Liver (tissue), 9 donors: ENCODE data around the gene ICOSLG. TPM values are rescaled to one million over a fixed set of nuclear protein-coding genes. Genes with fewer than 3 reads are reported as not detected.

Experiments used
- DNase-seq: peaks from one replicate; pipeline ENCODE4 v3.0.0-alpha.2; 2017; ENCODE audit warnings: low spot score
- H3K27ac ChIP-seq, 2 donors: one replicate each; pipeline ENCODE4 v1.7.0; 2013; ENCODE audit warnings: inconsistent platforms in 2 of 2, low read length in 2 of 2, control low read depth in 1 of 2, low read depth in 1 of 2, mild to moderate bottlenecking in 1 of 2
- H3K27me3 ChIP-seq, 4 donors: one replicate each; pipeline versions ENCODE4 v1.6.1 to v1.7.0; 2013; ENCODE audit warnings: low read length in 3 of 4, inconsistent platforms in 1 of 4, mild to moderate bottlenecking in 1 of 4, moderate library complexity in 1 of 4; ENCODE audit not compliant: control insufficient read depth in 4 of 4, insufficient read depth in 4 of 4
- H3K36me3 ChIP-seq, 4 donors: one replicate each; pipeline versions ENCODE4 v1.6.1 to v1.7.0; 2013; ENCODE audit warnings: low read length in 3 of 4, mild to moderate bottlenecking in 3 of 4, low read depth in 1 of 4, moderate library complexity in 1 of 4; ENCODE audit not compliant: control insufficient read depth in 4 of 4, insufficient read depth in 3 of 4
- H3K4me1 ChIP-seq, 4 donors: one replicate each; pipeline versions ENCODE4 v1.6.1 to v1.7.0; 2013; ENCODE audit warnings: low read length in 3 of 4, mild to moderate bottlenecking in 3 of 4, moderate library complexity in 1 of 4; ENCODE audit not compliant: control insufficient read depth in 4 of 4, insufficient read depth in 4 of 4
- H3K4me3 ChIP-seq, 3 donors: one replicate each; pipeline versions ENCODE4 v1.6.1 to v1.7.0; 2013; ENCODE audit warnings: low read length in 3 of 3, control low read depth in 1 of 3, low read depth in 1 of 3, mild to moderate bottlenecking in 1 of 3
- H3K9ac ChIP-seq, 2 donors: one replicate each; pipeline ENCODE4 v1.7.0; 2013; ENCODE audit warnings: low read length in 2 of 2, mild to moderate bottlenecking in 2 of 2, moderate library complexity in 2 of 2, control low read depth in 1 of 2, low read depth in 1 of 2
- H3K9me3 ChIP-seq, 4 donors: one replicate each; pipeline versions ENCODE4 v1.6.1 to v1.7.0; 2013; ENCODE audit warnings: low read length in 3 of 4; ENCODE audit not compliant: control insufficient read depth in 4 of 4
- ATF3 ChIP-seq: IDR thresholded peaks from 2 replicates; pipeline ENCODE4 v1.6.1; 2016; ENCODE audit warnings: antibody characterized with exemption
- CTCF ChIP-seq: fragments of 150-350 bp; IDR thresholded peaks from 2 replicates; pipeline ENCODE4 v1.5.1; 2017; ENCODE audit warnings: improper control_type of control experiment, low read depth, low read length; ENCODE audit not compliant: missing input control
- EGR1 ChIP-seq, 2 donors: IDR thresholded peaks; 2 replicates each; pipeline ENCODE4 v1.6.1; 2016 to 2018; ENCODE audit warnings: antibody characterized with exemption in 2 of 2, low read depth in 2 of 2
- FOXA2 ChIP-seq: IDR thresholded peaks from 2 replicates; pipeline ENCODE4 v1.6.1; 2016; ENCODE audit warnings: antibody characterized with exemption
- GABPA ChIP-seq, 2 donors: IDR thresholded peaks in 1 of 2; conservative IDR thresholded peaks in 1 of 2; 2 replicates each; pipeline ENCODE4 v1.6.1; 2016; ENCODE audit warnings: antibody characterized with exemption in 2 of 2, mild to moderate bottlenecking in 1 of 2, moderate library complexity in 1 of 2
- HNF4A ChIP-seq, 2 donors: conservative IDR thresholded peaks; 2 replicates each; pipeline ENCODE4 v1.6.1; 2016; ENCODE audit warnings: antibody characterized with exemption in 2 of 2, mild to moderate bottlenecking in 2 of 2
- HNF4G ChIP-seq: IDR thresholded peaks from 2 replicates; pipeline ENCODE4 v1.6.1; 2016; ENCODE audit warnings: antibody characterized with exemption
- JUND ChIP-seq, 2 donors: IDR thresholded peaks; 2 replicates each; pipeline ENCODE4 v1.6.1; 2016; ENCODE audit warnings: antibody characterized with exemption in 2 of 2
- NR2F2 ChIP-seq: IDR thresholded peaks from 2 replicates; pipeline ENCODE4 v1.6.1; 2016; ENCODE audit warnings: antibody characterized with exemption
- RAD21 ChIP-seq, 2 donors: IDR thresholded peaks; 2 replicates each; pipeline ENCODE4 v1.6.1; 2016; ENCODE audit warnings: antibody characterized with exemption in 2 of 2, mild to moderate bottlenecking in 2 of 2
- RXRA ChIP-seq, 2 donors: IDR thresholded peaks; 2 replicates each; pipeline ENCODE4 v1.6.1; 2017 to 2018; ENCODE audit warnings: antibody characterized with exemption in 2 of 2, mild to moderate bottlenecking in 1 of 2
- SP1 ChIP-seq: IDR thresholded peaks from 2 replicates; pipeline ENCODE4 v1.6.1; 2018; ENCODE audit warnings: antibody characterized with exemption, mild to moderate bottlenecking
- TAF1 ChIP-seq: conservative IDR thresholded peaks from 2 replicates; pipeline ENCODE4 v1.6.1; 2016; ENCODE audit warnings: antibody characterized with exemption, mild to moderate bottlenecking
- YY1 ChIP-seq: IDR thresholded peaks from 2 replicates; pipeline ENCODE4 v1.6.1; 2016; ENCODE audit warnings: antibody characterized with exemption, mild to moderate bottlenecking
- ZBTB33 ChIP-seq: IDR thresholded peaks from 2 replicates; pipeline ENCODE4 v1.6.1; 2016; ENCODE audit warnings: antibody characterized with exemption
- WGBS: extraction: QIAGEN DNeasy Blood & Tissue Kit; methylation state at CpG from one replicate; pipeline ENCODE4 v1.1.7; 2013; 5-methylcytosine and 5-hydroxymethylcytosine counted together
- polyA plus RNA-seq, 2 donors: library from polyadenylated mRNA; stranded (reverse) in 1 of 2; unstranded in 1 of 2; fragments of 200-250 nt in 1 of 2; fragments of >200 nt in 1 of 2; fragmentation: Nextera tagmentation in 1 of 2; extraction: Ambion mirVana in 1 of 2; gene quantifications; one replicate each; pipeline versions ENCODE4 v1.2.1 to v1.2.3, GENCODE V29; 2013 to 2015
- total RNA-seq, 2 donors: library from RNA; depleted of rRNA; stranded (reverse); fragments of >200 nt; gene quantifications; one replicate each; pipeline ENCODE4 v1.2.3, GENCODE V29; 2014
- TF ChIP-seq, protein P1 (sequence below): IDR thresholded peaks from 2 replicates; pipeline ENCODE4 v1.6.1; 2016; ENCODE audit warnings: antibody characterized with exemption, mild to moderate bottlenecking
- TF ChIP-seq, protein P2 (sequence below): IDR thresholded peaks from 2 replicates; pipeline ENCODE4 v1.6.1; 2016; ENCODE audit warnings: antibody characterized with exemption
- donor health status: healthy.
- donor health status: healthy.
- donor health status: healthy.
- donor health status: healthy.
- donor health status: healthy.

Gene ICOSLG
- total and polyA plus RNA-seq, 4 donors, result 0.69 to 1.6 (median 1.1) TPM

DNA sequence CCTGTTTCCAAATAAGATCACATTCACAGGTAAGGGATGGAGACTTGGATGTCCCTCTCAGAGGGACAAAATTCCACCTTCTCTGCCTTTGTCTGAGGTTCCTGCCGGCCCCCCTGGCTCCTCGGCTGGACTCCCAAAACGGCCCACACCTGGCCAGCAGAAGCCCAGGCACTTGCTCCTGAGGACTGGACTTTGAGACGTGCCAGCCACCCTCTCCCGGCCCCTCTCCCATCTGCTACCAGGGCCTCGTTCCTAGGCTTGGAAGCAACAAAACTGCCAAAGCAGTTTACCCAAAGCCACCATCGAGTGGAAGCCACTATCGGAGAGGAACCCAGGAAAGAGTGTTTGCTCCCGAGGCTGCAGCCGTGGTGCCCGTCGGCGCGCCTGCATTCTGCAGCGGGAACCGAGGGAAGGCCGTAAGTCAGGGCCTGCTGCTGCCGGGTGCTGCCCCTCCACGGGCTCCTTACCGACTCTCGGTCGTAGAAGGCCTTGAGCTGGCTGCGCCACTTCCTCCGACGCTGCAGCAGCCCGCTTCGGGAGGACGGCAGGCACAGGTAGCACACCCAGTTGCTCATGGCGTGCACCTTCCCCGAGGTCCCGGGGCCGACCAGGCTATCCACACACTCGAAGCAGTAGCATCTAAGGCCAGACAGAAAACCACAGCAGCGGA lies 17.4 kb upstream of the ICOSLG start:
- Histone ChIP-seq H3K4me1 (no peaks in the 10 kb centered on the region), H3K27ac (no peak overlapping the region), H3K4me3 (no peak overlapping the region), H3K36me3 (no peaks in the 10 kb centered on the region), H3K9me3 (no peaks in the 10 kb centered on the region), H3K27me3 (no peaks in the 10 kb centered on the region), H3K9ac (no peak overlapping the region)
- 92% methylated on average over 34 of the region's 34 CpGs for WGBS
- DNase-seq, result no peak
- TF ChIP-seq, protein P1, sequence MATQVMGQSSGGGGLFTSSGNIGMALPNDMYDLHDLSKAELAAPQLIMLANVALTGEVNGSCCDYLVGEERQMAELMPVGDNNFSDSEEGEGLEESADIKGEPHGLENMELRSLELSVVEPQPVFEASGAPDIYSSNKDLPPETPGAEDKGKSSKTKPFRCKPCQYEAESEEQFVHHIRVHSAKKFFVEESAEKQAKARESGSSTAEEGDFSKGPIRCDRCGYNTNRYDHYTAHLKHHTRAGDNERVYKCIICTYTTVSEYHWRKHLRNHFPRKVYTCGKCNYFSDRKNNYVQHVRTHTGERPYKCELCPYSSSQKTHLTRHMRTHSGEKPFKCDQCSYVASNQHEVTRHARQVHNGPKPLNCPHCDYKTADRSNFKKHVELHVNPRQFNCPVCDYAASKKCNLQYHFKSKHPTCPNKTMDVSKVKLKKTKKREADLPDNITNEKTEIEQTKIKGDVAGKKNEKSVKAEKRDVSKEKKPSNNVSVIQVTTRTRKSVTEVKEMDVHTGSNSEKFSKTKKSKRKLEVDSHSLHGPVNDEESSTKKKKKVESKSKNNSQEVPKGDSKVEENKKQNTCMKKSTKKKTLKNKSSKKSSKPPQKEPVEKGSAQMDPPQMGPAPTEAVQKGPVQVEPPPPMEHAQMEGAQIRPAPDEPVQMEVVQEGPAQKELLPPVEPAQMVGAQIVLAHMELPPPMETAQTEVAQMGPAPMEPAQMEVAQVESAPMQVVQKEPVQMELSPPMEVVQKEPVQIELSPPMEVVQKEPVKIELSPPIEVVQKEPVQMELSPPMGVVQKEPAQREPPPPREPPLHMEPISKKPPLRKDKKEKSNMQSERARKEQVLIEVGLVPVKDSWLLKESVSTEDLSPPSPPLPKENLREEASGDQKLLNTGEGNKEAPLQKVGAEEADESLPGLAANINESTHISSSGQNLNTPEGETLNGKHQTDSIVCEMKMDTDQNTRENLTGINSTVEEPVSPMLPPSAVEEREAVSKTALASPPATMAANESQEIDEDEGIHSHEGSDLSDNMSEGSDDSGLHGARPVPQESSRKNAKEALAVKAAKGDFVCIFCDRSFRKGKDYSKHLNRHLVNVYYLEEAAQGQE, result no peak
- no peak for TF ChIP-seq RAD21 (IDR thresholded peaks at IDR 0.05)
- TF ChIP-seq ZBTB33, result no peak
- no peak for TF ChIP-seq HNF4A (conservative IDR thresholded peaks at IDR 0.05)
- no peak for TF ChIP-seq FOXA2
- no peak for TF ChIP-seq NR2F2
- no peak for TF ChIP-seq GABPA (IDR thresholded peaks at IDR 0.05 in 1 of 2, conservative IDR thresholded peaks at IDR 0.05 in 1 of 2)
- no peak for TF ChIP-seq RXRA (IDR thresholded peaks at IDR 0.05)
- no peak for TF ChIP-seq EGR1 (IDR thresholded peaks at IDR 0.05; ENCODE audit: low read depth in 2 of 2)
- TF ChIP-seq, protein P2, sequence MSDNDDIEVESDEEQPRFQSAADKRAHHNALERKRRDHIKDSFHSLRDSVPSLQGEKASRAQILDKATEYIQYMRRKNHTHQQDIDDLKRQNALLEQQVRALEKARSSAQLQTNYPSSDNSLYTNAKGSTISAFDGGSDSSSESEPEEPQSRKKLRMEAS, result no peak
- no peak for TF ChIP-seq YY1
- TF ChIP-seq TAF1, result no peak
- TF ChIP-seq ATF3, result no peak
- no peak for TF ChIP-seq SP1
- TF ChIP-seq HNF4G, result no peak
- no peak for TF ChIP-seq JUND (IDR thresholded peaks at IDR 0.05)

DNA sequence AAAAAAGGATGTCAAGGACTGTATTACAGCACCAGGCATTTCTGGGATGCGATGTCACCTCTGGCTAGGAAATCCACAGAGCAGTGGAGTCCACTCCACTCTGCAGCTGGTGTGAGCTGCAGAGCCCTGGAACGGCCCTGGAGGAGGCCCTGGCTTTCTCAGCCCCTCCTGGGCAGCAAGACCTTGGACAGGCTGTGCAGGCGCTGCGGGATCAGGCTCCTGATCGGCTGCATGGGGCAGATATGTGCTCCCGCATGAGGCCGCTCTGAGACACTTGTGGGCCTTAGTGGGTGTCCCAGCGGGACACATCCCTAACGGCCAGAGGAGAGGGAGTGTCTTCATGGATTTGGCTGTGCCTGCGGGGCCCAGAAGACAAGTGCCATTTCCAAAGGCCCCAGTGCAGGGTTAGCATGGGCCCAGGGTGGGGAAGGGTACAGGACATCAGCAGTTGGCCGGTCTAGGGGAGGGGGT lies 14.8 kb upstream of the ICOSLG start:
- no peak for TF ChIP-seq JUND (IDR thresholded peaks at IDR 0.05)
- no peak for TF ChIP-seq NR2F2
- TF ChIP-seq GABPA (IDR thresholded peaks at IDR 0.05 in 1 of 2, conservative IDR thresholded peaks at IDR 0.05 in 1 of 2), result no peak
- TF ChIP-seq TAF1, result no peak
- no peak for TF ChIP-seq RXRA (IDR thresholded peaks at IDR 0.05)
- TF ChIP-seq HNF4A (conservative IDR thresholded peaks at IDR 0.05), result no peak
- no peak for TF ChIP-seq CTCF
- TF ChIP-seq FOXA2, result no peak
- Histone ChIP-seq H3K36me3 (no peaks in the 10 kb centered on the region), H3K9ac (no peak overlapping the region), H3K4me1 (no peaks in the 10 kb centered on the region), H3K27ac (no peak overlapping the region), H3K9me3 (no peaks in the 10 kb centered on the region), H3K4me3 (no peak overlapping the region), H3K27me3 (no peaks in the 10 kb centered on the region)
- no peak for DNase-seq
- 94% methylated on average over 11 of the region's 11 CpGs for WGBS
